ENCODE measurements around the gene COX7A2L. TPM values are rescaled to one million over a fixed set of nuclear protein-coding genes. Genes with fewer than 3 reads are reported as not detected.

Gene COX7A2L
- total RNA-seq, 1 donor from 2014 or later: 103 TPM

GRCh38 chr2:42376758-42377157, 15.7 kb upstream of the COX7A2L start:
- no peaks in the 10 kb centered on the region for H3K9me3 Mint-ChIP-seq (ENCODE audit: unreplicated experiment)
- no peak overlapping the region for H3K27ac Mint-ChIP-seq (ENCODE audit: unreplicated experiment)
- TF ChIP-seq CTCF (IDR thresholded peaks at IDR 0.05): no peak

GRCh38 chr2:42372474-42373200, 11.6 kb upstream of the COX7A2L start:
- no peak for DNase-seq (ENCODE audit: extremely low spot score, unreplicated experiment)
- peaks cover 22% of the 10 kb centered on the region for H3K27me3 Mint-ChIP-seq (ENCODE audit: unreplicated experiment)
- H3K9me3 Mint-ChIP-seq (ENCODE audit: unreplicated experiment): no peaks in the 10 kb centered on the region
- TF ChIP-seq CTCF (IDR thresholded peaks at IDR 0.05): no peak
- no peaks in the 10 kb centered on the region for H3K36me3 Mint-ChIP-seq (ENCODE audit: unreplicated experiment)
- H3K4me3 Mint-ChIP-seq (ENCODE audit: unreplicated experiment): no peak overlapping the region
- no peak overlapping the region for H3K27ac Mint-ChIP-seq (ENCODE audit: unreplicated experiment)
- H3K4me1 Mint-ChIP-seq (ENCODE audit: unreplicated experiment): peaks cover 3% of the 10 kb centered on the region

More at GRCh38 chr2:42376758-42377157, 15.7 kb upstream of the COX7A2L start:
- H3K27me3 Mint-ChIP-seq (ENCODE audit: unreplicated experiment): peaks cover 19% of the 10 kb centered on the region
- H3K4me1 Mint-ChIP-seq (ENCODE audit: unreplicated experiment): no peaks in the 10 kb centered on the region
- H3K4me3 Mint-ChIP-seq (ENCODE audit: unreplicated experiment): no peak overlapping the region
- no peak for DNase-seq (ENCODE audit: extremely low spot score, unreplicated experiment)
- no peaks in the 10 kb centered on the region for H3K36me3 Mint-ChIP-seq (ENCODE audit: unreplicated experiment)

GRCh38 chr2:42371611-42372473, 10.8 kb upstream of the COX7A2L start:
- Mint-ChIP-seq H3K36me3 (ENCODE audit: unreplicated experiment) (no peaks in the 10 kb centered on the region), H3K4me1 (ENCODE audit: unreplicated experiment) (peaks cover 4% of the 10 kb centered on the region), H3K9me3 (ENCODE audit: unreplicated experiment) (no peaks in the 10 kb centered on the region), H3K27ac (ENCODE audit: unreplicated experiment) (no peak overlapping the region), H3K4me3 (ENCODE audit: unreplicated experiment) (no peak overlapping the region), H3K27me3 (ENCODE audit: unreplicated experiment) (peaks cover 25% of the 10 kb centered on the region)
- no peak for DNase-seq (ENCODE audit: extremely low spot score, unreplicated experiment)
- TF ChIP-seq CTCF (IDR thresholded peaks at IDR 0.05): no peak

GRCh38 chr2:42369532-42370229, 8.7 kb upstream of the COX7A2L start:
- H3K36me3 Mint-ChIP-seq (ENCODE audit: unreplicated experiment): no peaks in the 10 kb centered on the region
- no peaks in the 10 kb centered on the region for H3K9me3 Mint-ChIP-seq (ENCODE audit: unreplicated experiment)
- peaks cover 4% of the 10 kb centered on the region for H3K4me1 Mint-ChIP-seq (ENCODE audit: unreplicated experiment)
- no peak for DNase-seq (ENCODE audit: extremely low spot score, unreplicated experiment)
- no peak for TF ChIP-seq CTCF (IDR thresholded peaks at IDR 0.05)
- no peak overlapping the region for H3K4me3 Mint-ChIP-seq (ENCODE audit: unreplicated experiment)
- H3K27me3 Mint-ChIP-seq (ENCODE audit: unreplicated experiment): peaks cover 40% of the 10 kb centered on the region
- no peak overlapping the region for H3K27ac Mint-ChIP-seq (ENCODE audit: unreplicated experiment)
